Stimulated activated CD4-positive, alpha-beta T cell treated with anti-CD3 and anti-CD28 coated beads, TNF-alpha, amount 100 ng/mL, for 48 hours (primary cell): ENCODE data around the gene STK24.
"Not testable (repeated sequence)": the region's sequence is repeated elsewhere in the genome, so short reads cannot be mapped to it uniquely, and the experiment has no call there.

Experiments
- DNase-seq, 3 donors: peaks; one replicate each; pipeline ENCODE4 v3.0.0-alpha.2; 2020; ENCODE audit warnings: low read depth in 3 of 3

The STK24 gene

GRCh38 chr13:98576963-98577835, at the start of gene STK24:
STK24 (minus strand) TSS chr13:98577107; CDS start chr13:98576786, 321 bp downstream.
- peak in 1 of 3 donors; percentile 57 for DNase-seq

- DNase-seq = no peak
These were observed 49.5 kb upstream of the STK24 start for GRCh38 chr13:98626298-98626935.

- not testable (repeated sequence) for DNase-seq
These were observed 47.7 kb upstream of the STK24 start for GRCh38 chr13:98624589-98624988.

- no peak for DNase-seq
These were observed 46.0 kb upstream of the STK24 start for GRCh38 chr13:98622931-98623331.

DNA sequence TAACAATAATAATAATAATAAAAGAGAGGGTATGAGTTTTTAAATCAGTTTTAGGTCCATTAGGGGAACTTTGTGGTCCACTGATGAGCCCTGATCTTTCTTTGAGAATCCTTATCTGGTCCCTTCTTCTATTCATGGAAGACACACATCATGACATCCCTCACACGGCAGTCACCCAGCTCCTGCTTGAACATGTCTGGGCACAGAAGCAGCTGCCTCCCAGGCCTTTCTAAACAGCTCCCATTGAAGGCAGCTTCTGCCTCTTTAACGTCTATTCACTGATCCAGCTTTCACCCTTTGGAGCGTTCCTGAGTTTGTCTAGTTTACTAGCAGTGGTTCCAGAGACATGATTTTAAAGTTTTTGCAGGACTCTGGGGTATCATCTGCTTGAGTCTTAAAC, 42.6 kb upstream of the STK24 start:
- no peak for DNase-seq

GRCh38 chr13:98615595-98615994, 38.7 kb upstream of the STK24 start:
- DNase-seq = not testable (repeated sequence)

DNA sequence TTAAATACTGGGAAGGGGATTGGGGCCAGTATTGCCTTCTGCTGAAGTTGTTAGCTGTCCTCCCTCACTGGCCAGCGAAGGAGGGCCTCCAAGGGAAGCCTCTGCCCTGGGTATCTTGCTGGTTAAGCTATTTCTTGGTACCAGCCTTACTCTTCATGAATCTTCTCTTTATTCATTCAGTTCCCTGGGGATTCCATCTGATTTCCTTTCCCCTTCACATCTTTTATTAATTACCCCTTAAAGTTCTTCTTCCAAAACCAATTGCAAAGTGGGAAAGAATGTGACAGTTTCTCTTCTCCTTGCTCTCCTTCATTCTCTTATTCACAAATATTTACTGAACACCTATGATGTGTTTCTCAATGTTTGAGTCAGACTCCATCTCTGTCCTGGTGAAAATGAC, 36.7 kb upstream of the STK24 start:
- no peak for DNase-seq

- DNase-seq = no peak
These were observed 32.8 kb upstream of the STK24 start for GRCh38 chr13:98609756-98610155.

DNA sequence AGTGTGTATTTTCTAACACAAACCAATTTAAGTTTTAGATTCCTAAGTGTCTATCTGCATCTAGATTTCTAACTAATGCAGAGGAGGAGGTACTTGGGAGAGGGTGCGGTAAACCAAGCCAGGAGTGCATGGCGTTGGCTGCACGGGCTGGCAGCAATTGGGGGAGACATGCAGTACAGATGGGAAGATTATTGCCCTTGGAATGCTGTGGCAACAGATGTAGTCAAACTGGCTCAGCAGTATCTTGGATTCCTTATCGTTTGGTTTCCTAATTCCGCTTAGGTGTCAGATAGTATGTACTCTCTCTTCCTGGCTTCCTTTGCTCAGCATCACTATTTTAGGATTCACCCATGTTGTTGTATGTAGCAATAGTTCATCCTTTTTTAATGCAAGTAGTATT, 29.4 kb upstream of the STK24 start:
- DNase-seq = no peak

DNA sequence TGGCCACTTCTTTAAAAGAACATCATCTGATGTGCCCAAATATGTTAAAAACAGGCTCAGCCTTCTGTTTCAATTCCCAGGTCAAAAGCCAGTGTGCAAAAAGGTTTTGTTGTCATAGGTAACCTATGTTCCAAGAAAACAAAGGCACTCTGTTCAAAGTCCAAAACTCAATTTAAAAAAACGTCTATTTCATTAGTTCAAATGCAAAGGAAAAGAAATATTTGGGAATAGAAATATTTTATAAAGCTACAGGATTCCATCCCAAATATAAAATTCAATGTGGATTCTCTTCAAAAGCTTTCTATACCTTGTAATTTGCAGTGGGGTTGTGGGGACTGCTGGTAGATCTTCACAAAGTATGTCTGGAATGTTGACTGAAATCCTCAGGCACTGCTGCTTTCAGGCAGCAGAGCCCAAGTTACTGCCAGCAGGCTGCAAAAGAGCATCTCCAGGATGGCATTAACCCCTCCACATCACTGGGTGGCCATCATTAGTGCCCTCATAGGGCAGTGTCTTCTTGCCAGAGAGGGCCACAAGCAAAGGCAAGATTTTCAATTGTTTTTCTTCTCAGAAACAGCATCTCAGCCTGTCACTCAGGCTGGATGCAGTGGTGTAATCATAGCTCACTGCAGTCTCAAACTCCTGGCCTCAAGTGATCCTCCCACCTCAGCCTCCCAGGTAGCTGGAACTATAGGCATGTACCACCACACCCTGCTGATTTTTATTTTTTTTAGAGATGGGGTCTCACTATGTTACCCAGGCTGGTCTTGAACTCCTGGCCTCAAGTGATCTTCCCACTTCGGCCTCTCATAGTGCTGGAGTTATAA, 22.8 kb upstream of the STK24 start:
- DNase-seq = no peak

- DNase-seq = no peak
These were observed 21.1 kb upstream of the STK24 start for GRCh38 chr13:98598043-98598442.

- no peak for DNase-seq
These were observed 18.2 kb upstream of the STK24 start for GRCh38 chr13:98595134-98595533.

DNA sequence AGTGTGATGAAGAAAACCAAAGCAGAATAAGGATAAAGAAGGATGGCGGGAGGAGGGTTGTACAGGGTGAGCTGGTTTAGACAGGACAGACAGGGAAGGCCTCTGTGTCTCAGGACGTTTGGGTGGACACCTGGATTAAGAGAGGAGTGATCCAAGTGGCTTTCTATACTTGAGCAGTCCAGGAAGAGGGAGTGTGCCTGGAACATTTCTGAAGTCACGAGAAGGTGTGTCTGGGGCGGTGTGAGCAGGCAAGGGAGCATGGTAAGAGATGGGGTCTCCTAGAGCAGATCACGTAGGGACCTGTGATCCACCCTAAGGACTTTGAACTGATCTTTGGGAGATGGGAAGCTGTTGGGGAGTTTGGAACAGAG, 15.4 kb upstream of the STK24 start:
- no peak for DNase-seq

DNA sequence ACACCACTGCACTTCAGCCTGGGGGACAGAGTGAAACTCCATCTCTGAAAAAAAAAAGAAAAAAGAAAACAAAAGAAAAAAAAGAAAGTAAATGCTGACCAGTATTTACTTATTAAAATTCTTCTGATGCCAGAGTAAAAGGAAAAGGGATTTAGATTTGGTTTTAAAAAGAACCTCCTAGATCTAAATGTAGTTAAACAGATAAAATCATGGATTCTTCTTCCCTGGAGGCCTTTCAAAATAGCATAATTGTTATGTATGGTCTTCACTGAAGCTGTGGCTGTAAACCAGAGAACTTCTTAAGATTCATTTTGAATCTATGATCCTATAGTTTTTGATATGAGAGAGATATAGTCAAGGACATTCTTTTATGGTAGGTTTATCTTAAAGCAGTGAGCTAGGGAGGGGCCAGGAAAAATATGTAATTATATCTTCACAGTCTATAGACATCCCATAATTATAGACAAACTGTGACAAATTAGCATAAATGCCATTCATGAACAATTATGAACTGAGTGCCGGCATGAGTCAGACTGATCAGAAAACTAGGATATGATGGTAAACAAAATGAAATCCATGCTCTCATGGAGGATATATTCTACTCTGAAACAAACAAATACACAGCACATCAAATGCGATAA, 14.9 kb upstream of the STK24 start:
- no peak for DNase-seq

- not testable (repeated sequence) for DNase-seq
These were observed 13.6 kb upstream of the STK24 start for GRCh38 chr13:98590471-98590870.

GRCh38 chr13:98589516-98589915, 12.6 kb upstream of the STK24 start:
- DNase-seq = not testable (repeated sequence)

DNA sequence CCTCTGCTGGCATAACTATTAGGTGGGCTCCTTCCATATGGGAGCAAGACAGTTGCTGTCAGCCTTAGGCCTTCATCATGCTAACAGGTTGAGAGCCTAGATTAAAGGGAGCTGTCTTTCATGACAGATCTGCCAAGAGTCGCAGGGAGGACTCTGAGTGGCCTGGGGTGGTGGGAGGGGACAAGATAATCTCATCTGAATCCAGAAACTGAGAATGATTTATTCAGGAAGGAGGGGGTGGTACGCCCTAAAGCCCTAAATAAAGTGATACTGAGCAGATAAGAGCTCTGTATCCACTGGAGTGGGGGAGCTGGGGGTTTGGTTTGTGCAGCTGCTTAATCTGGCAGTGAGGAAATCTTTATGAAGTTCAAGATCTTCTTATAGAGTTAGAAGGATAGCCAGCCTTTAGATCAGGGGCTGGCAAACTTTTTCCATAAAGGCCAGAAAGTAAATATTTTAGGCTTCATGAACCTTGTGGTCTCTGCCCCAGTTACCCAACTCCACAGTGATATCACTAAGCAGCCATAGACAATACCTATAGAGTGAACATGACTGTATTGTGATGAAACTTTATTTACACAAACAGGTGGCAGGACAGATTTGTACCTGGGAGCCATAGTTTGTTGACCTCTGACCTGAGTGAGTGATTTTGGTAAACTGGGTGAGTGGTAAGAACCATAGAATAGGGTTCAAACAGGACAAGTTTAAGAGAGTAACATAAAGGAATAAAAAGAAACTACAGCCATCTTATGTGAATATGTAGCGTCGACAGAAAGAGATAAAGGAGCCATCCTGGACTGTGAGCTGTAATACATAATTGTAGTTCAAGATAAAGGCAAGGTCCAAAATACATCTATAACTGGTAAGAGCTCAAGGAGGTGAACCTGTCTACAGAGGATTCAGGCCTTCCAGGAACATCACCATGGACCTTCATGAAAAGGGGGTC, 9.8 kb upstream of the STK24 start:
- DNase-seq = no peak

DNA sequence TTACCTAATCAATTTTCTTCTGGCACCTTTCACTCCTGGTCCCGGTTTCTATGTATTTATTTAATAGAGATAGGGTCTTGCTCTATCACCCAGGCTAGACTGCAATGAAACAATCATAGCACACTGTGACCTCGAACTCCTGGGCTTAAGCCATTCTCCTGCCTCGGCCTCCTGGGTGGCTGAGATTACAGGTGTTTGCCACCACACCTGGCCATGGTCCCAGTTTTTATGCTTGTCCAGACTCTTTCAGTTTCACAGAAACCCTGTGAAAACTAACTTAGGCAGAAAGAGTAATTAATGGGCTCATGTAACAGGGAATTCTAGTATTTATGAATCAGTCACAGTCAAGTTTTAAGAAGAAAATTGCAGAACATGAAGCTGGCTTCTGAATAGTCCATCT, 9.0 kb upstream of the STK24 start:
- DNase-seq = no peak

GRCh38 chr13:98585398-98585754, 8.5 kb upstream of the STK24 start:
- no peak for DNase-seq

DNA sequence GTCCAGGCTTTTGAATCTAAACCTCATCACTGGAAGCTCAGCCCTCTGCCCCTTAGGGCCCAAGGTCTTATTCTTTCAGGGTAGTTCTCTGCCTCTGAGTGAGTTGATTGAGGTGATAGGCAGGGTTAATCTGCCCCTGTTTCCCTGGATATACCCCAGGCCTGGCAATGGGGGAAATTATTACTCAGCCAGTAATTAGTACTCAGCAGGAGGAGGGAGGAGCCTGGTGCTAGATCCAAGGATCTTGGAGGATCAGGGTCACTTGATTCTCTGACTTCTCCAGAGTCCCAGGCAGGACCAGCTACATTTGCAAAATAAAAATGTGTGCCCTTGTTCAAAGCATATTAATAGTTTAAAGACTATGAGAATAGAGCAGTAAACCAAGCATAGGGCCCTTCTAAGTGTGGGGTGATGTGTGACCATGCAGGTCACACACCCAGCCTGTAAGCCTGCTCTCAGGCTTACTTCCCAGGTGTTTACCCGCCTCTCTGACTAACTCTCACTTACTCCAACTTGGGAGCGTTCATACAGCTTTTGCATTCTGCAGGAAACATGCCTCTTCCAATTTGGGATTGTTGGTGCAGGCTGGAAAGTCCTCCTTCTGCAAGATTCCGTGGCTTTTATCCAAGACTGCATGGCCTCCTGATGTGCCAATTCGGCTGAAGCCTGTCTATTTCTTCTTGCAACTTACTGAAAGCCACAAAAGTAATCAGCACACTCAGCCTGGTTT, 7.9 kb upstream of the STK24 start:
- no peak for DNase-seq
